ENCODE data around the gene TSPO.

TSPO gene

GRCh38 chr22:43144949-43145348, 6.4 kb upstream of the TSPO start:
- TF ChIP-seq ZBTB7A (IDR thresholded peaks at IDR 0.05; ENCODE audit: low read depth) (no peak), RAD21 (IDR thresholded peaks at IDR 0.05; ENCODE audit: low read depth) (no peak), MAX (IDR thresholded peaks at IDR 0.05) (no peak), TEAD4 (IDR thresholded peaks at IDR 0.05) (no peak), TAF1 (IDR thresholded peaks at IDR 0.05; ENCODE audit: low read depth) (no peak), CEBPB (IDR thresholded peaks at IDR 0.05) (no peak), YY1 (IDR thresholded peaks at IDR 0.05; ENCODE audit: low read depth) (no peak), TCF12 (IDR thresholded peaks at IDR 0.05; ENCODE audit: low read depth) (no peak)

DNA sequence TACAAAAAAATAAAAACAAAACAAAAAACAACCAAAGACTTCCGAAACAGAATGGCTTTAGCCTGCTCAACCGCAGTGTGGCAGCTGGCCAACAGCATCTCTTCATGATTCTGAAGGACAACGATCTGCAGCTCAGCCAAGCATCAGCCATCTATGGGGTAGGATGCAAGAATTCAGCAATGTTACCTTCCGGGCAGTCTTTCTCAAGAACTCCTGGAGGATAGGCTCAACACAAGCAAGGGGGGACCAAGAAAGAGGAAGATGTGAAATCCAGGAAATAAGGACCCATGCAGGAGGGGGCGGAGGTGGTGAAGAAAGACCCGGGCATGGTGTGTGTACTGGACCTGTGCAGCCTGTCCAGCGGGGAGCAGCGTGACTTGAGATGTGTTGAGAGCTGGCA, 3.5 kb upstream of the TSPO start:
- TF ChIP-seq TEAD4 (IDR thresholded peaks at IDR 0.05) (no peak), EP300 (IDR thresholded peaks at IDR 0.05; ENCODE audit: borderline replicate concordance) (no peak), FOXM1 (IDR thresholded peaks at IDR 0.05; ENCODE audit: borderline replicate concordance, low read depth) (no peak)

GRCh38 chr22:43148581-43148980, 2.8 kb upstream of the TSPO start:
- TF ChIP-seq EGR1 (IDR thresholded peaks at IDR 0.05) (no peak), REST (IDR thresholded peaks at IDR 0.05; ENCODE audit: low read depth) (no peak), TCF12 (IDR thresholded peaks at IDR 0.05; ENCODE audit: low read depth) (no peak), NFIC (IDR thresholded peaks at IDR 0.05) (no peak), MAX (IDR thresholded peaks at IDR 0.05) (no peak), USF1 (IDR thresholded peaks at IDR 0.05) (no peak), EP300 (IDR thresholded peaks at IDR 0.05; ENCODE audit: borderline replicate concordance) (no peak), TEAD4 (IDR thresholded peaks at IDR 0.05) (no peak), RAD21 (IDR thresholded peaks at IDR 0.05; ENCODE audit: low read depth) (no peak), CEBPB (IDR thresholded peaks at IDR 0.05) (no peak), FOXM1 (IDR thresholded peaks at IDR 0.05; ENCODE audit: borderline replicate concordance, low read depth) (no peak), TAF1 (IDR thresholded peaks at IDR 0.05; ENCODE audit: low read depth) (no peak), YY1 (IDR thresholded peaks at IDR 0.05; ENCODE audit: low read depth) (no peak), ZBTB7A (IDR thresholded peaks at IDR 0.05; ENCODE audit: low read depth) (no peak), CREB1 (IDR thresholded peaks at IDR 0.05; ENCODE audit: low read depth) (no peak)

DNA sequence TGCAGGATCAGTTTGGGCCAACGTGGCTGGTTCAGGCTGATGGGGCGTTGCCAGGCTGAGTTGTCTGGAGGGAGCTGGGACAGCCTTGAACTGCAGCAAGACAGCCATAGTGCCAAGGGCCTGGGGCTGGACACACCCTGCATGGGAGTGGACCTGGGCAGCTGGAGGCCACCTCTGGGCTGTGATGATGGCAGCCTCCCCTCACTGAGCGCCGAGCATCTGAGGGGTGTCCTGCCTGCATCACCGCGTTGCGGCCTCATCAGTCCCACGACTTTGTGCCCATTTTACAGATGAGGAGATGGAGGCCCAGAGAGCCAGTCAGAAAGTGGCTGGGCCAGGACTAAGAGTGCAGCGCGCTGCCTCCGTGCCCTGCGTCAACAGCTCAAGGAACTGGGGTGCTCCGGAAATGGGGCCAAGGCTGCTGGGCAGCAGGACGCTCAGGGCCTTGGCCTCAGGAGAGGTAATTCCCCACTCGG, 590 bp upstream of the TSPO start:
- TF ChIP-seq FOXM1 (IDR thresholded peaks at IDR 0.05; ENCODE audit: borderline replicate concordance, low read depth) (no peak), TCF12 (IDR thresholded peaks at IDR 0.05; ENCODE audit: low read depth) (no peak), TEAD4 (IDR thresholded peaks at IDR 0.05) (no peak), REST (IDR thresholded peaks at IDR 0.05; ENCODE audit: low read depth) (no peak), EP300 (IDR thresholded peaks at IDR 0.05; ENCODE audit: borderline replicate concordance) (no peak), EGR1 (IDR thresholded peaks at IDR 0.05) (no peak), CEBPB (IDR thresholded peaks at IDR 0.05) (no peak), ZBTB7A (IDR thresholded peaks at IDR 0.05; ENCODE audit: low read depth) (no peak), CREB1 (IDR thresholded peaks at IDR 0.05; ENCODE audit: low read depth) (no peak), MAX (IDR thresholded peaks at IDR 0.05) (no peak), NFIC (IDR thresholded peaks at IDR 0.05) (no peak), TAF1 (IDR thresholded peaks at IDR 0.05; ENCODE audit: low read depth) (no peak), YY1 (IDR thresholded peaks at IDR 0.05; ENCODE audit: low read depth) (no peak), USF1 (IDR thresholded peaks at IDR 0.05) (no peak), RAD21 (IDR thresholded peaks at IDR 0.05; ENCODE audit: low read depth) (no peak)

GRCh38 chr22:43152003-43152356, 621 bp downstream of the TSPO start:
- no peak for TF ChIP-seq CEBPB (IDR thresholded peaks at IDR 0.05)
- TF ChIP-seq FOXM1 (IDR thresholded peaks at IDR 0.05; ENCODE audit: borderline replicate concordance, low read depth), result no peak
- TF ChIP-seq TEAD4 (IDR thresholded peaks at IDR 0.05), result no peak
- TF ChIP-seq REST (IDR thresholded peaks at IDR 0.05; ENCODE audit: low read depth), result no peak
- no peak for TF ChIP-seq ZBTB7A (IDR thresholded peaks at IDR 0.05; ENCODE audit: low read depth)
- TF ChIP-seq TCF12 (IDR thresholded peaks at IDR 0.05; ENCODE audit: low read depth), result no peak
- no peak for TF ChIP-seq EGR1 (IDR thresholded peaks at IDR 0.05)
- no peak for TF ChIP-seq CREB1 (IDR thresholded peaks at IDR 0.05; ENCODE audit: low read depth)
- no peak for TF ChIP-seq YY1 (IDR thresholded peaks at IDR 0.05; ENCODE audit: low read depth)
- no peak for TF ChIP-seq TAF1 (IDR thresholded peaks at IDR 0.05; ENCODE audit: low read depth)
- no peak for TF ChIP-seq NFIC (IDR thresholded peaks at IDR 0.05)
- no peak for TF ChIP-seq USF1 (IDR thresholded peaks at IDR 0.05)
- TF ChIP-seq MAX (IDR thresholded peaks at IDR 0.05), result no peak
- no peak for TF ChIP-seq EP300 (IDR thresholded peaks at IDR 0.05; ENCODE audit: borderline replicate concordance)
